Bronchial epithelial cell (primary cell): ENCODE measurements around the gene CORO2B. TPM values are rescaled to one million over a fixed set of nuclear protein-coding genes. Genes with fewer than 3 reads are reported as not detected.

Experiments
- DNase-seq: peaks from one replicate; pipeline ENCODE4 v3.0.0-alpha.2; 2010; ENCODE audit warnings: low read depth
- FAIRE-seq: peaks from 2 replicates; lab custom pipeline; 2011; peaks lifted over from hg19 to GRCh38; lab: Jason Lieb, UNC
- H3K27me3 ChIP-seq: 2 replicates; pipeline ENCODE4 v1.5.1; 2011; ENCODE audit warnings: low read length; ENCODE audit not compliant: control insufficient read depth, insufficient read depth
- H3K36me3 ChIP-seq: 2 replicates; pipeline ENCODE4 v1.5.1; 2011; ENCODE audit warnings: low read length; ENCODE audit not compliant: control insufficient read depth, insufficient read depth
- H3K4me3 ChIP-seq: 2 replicates; pipeline ENCODE4 v1.5.1; 2011; ENCODE audit warnings: mild to moderate bottlenecking, low read depth, low read length, control low read depth
- total RNA-seq: library from RNA; depleted of rRNA; stranded (reverse); fragments of >200 nt; gene quantifications from 2 replicates; pipeline ENCODE4 v1.2.1, GENCODE V29; 2014
- TF ChIP-seq, protein P1 (sequence below): IDR thresholded peaks from 2 replicates; pipeline ENCODE4 v1.5.1; 2011; ENCODE audit warnings: mild to moderate bottlenecking, moderate library complexity, low read length, control low read depth, inconsistent platforms; ENCODE audit not compliant: insufficient read depth, severe bottlenecking

CORO2B gene
- total RNA-seq, 1 donor from 2014 or later, result under 0.01 TPM

GRCh38 chr15:68637767-68638404 is 59.1 kb downstream of the CORO2B start:
- DNase-seq, result no peak
- Histone ChIP-seq H3K36me3 (no peaks in the 10 kb centered on the region), H3K4me3 (no peak overlapping the region), H3K27me3 (no peaks in the 10 kb centered on the region)
- FAIRE-seq, result no peak
- TF ChIP-seq, protein P1, sequence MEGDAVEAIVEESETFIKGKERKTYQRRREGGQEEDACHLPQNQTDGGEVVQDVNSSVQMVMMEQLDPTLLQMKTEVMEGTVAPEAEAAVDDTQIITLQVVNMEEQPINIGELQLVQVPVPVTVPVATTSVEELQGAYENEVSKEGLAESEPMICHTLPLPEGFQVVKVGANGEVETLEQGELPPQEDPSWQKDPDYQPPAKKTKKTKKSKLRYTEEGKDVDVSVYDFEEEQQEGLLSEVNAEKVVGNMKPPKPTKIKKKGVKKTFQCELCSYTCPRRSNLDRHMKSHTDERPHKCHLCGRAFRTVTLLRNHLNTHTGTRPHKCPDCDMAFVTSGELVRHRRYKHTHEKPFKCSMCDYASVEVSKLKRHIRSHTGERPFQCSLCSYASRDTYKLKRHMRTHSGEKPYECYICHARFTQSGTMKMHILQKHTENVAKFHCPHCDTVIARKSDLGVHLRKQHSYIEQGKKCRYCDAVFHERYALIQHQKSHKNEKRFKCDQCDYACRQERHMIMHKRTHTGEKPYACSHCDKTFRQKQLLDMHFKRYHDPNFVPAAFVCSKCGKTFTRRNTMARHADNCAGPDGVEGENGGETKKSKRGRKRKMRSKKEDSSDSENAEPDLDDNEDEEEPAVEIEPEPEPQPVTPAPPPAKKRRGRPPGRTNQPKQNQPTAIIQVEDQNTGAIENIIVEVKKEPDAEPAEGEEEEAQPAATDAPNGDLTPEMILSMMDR, result no peak

GRCh38 chr15:68638953-68639515 is 60.2 kb downstream of the CORO2B start:
- FAIRE-seq (no peak), DNase-seq (peak; percentile 19)
- no peaks in the 10 kb centered on the region for H3K36me3 ChIP-seq

DNA sequence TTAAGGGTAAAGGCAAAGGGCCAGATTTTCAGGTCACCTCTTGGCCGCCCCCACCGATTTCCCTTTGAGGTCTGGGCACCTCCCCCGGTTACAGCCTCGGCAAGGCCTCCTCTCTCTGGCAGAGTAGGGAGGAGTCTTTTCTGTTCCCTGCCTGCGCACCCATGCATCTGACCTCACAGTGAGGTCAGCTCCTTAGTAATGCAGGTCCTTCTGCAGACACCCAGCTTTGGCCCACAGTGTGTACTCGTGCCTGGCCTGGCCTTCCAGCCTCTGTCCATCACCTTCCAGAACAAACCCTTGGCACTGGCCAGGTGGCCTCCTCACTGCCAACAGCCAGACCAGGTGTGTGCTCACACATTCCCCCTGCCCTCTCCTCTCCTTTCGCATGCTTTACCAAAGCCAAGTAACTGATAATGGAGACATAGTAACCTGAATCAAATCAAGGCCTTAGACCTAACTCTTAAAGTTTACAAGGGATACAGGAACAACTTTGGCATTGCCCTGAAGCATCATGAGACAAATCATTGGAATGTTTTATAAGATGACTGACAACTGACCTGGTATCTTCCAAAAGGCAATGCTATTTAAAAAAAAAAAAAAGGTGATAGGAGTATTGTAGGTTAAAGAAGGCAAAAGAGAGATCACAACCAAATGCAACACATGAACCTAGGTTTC is 61.3 kb downstream of the CORO2B start:
- DNase-seq, result peak; percentile 71
- no peaks in the 10 kb centered on the region for H3K27me3 ChIP-seq
- no peak overlapping the region for H3K4me3 ChIP-seq
- no peaks in the 10 kb centered on the region for H3K36me3 ChIP-seq
- TF ChIP-seq, protein P1, result no peak
- FAIRE-seq, result no peak

More at GRCh38 chr15:68638953-68639515, 60.2 kb downstream of the CORO2B start:
- TF ChIP-seq, protein P1, result no peak
- Histone ChIP-seq H3K27me3 (no peaks in the 10 kb centered on the region), H3K4me3 (no peak overlapping the region)

- FAIRE-seq, result peak; percentile 89
- Histone ChIP-seq H3K36me3 (no peaks in the 10 kb centered on the region), H3K4me3 (peak overlapping the region; percentile 17), H3K27me3 (no peaks in the 10 kb centered on the region)
- peak; percentile 92 for DNase-seq
- TF ChIP-seq, protein P1, result no peak
These were observed 62.1 kb downstream of the CORO2B start for GRCh38 chr15:68640791-68641331.

GRCh38 chr15:68641376-68641775 is 62.6 kb downstream of the CORO2B start:
- peak overlapping the region; percentile 17 for H3K4me3 ChIP-seq
- no peaks in the 10 kb centered on the region for H3K27me3 ChIP-seq
- H3K36me3 ChIP-seq, result no peaks in the 10 kb centered on the region
- FAIRE-seq, result no peak
- DNase-seq, result peak; percentile 21
- TF ChIP-seq, protein P1, result no peak
